ENCODE results near the gene DDAH1. TPM values are rescaled to one million over a fixed set of nuclear protein-coding genes. Genes with fewer than 3 reads are reported as not detected.

The DDAH1 gene
- total RNA-seq, 3 donors from 2014 or later: 9.3 to 24.3 (median 23.9) TPM

DNA sequence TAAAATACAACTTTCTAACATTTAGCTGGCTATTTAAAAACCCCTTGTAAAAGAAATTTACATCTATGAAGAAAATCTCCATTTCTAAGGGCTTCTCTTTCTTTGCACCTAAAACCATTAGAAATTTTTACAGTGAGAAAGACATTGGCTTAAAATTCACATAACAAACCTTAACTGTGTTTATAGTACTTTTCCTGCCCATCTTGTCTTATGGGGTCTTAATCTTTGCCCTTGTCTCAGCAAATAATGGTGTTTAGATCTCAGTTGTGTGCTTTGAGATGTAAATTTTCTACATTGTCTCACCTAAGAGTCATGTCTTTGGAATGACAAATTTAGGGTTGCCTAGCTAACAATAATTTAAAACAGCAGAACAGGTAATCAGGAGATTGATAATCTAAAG, 71.5 kb downstream of the DDAH1 start:
- Histone ChIP-seq H3K27ac (no peak overlapping the region), H3K27me3 (no peaks in the 10 kb centered on the region), H3K4me3 (no peak overlapping the region), H3K9me3 (no peaks in the 10 kb centered on the region), H3K36me3 (no peaks in the 10 kb centered on the region), H3K4me1 (no peaks in the 10 kb centered on the region)
- no peak for DNase-seq (ENCODE audit: low spot score in 2 of 2)
- intact Hi-C loops (cut with DNase I; ENCODE audit: low total_unique reads): no loop called here
- TF ChIP-seq POLR2A (IDR thresholded peaks at IDR 0.05) (no peak), POLR2AphosphoS5 (IDR thresholded peaks at IDR 0.05) (no peak), CTCF (IDR thresholded peaks at IDR 0.05) (no peak)

DNA sequence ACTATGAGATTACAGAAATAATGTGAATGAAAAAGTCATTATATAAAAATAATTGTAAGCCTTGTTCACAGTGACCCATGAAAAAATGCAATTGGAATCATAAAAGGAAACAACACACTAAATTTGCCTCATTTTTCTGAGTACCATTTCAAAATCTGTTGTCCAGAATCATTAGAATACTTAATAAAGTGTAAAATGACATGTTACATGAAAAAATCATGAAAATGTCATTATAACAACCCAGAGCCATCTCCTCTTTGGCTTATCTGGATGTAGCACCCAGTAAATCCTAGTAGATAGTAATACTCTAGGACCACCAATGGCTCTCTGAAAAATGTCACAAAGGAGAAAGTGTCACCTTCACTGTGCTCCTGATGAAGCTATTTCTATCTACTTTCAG, 76.5 kb downstream of the DDAH1 start:
- no peaks in the 10 kb centered on the region for H3K36me3 ChIP-seq
- intact Hi-C loops (cut with DNase I; ENCODE audit: low total_unique reads): no loop called here
- no peak for DNase-seq (ENCODE audit: low spot score in 2 of 2)
- H3K4me3 ChIP-seq: no peak overlapping the region
- no peaks in the 10 kb centered on the region for H3K4me1 ChIP-seq
- no peak overlapping the region for H3K27ac ChIP-seq
- no peaks in the 10 kb centered on the region for H3K9me3 ChIP-seq
- H3K27me3 ChIP-seq: no peaks in the 10 kb centered on the region
- TF ChIP-seq POLR2A (IDR thresholded peaks at IDR 0.05): no peak
- no peak for TF ChIP-seq CTCF (IDR thresholded peaks at IDR 0.05)
- TF ChIP-seq POLR2AphosphoS5 (IDR thresholded peaks at IDR 0.05): no peak

- Histone ChIP-seq H3K4me3 (no peak overlapping the region), H3K27ac (no peak overlapping the region), H3K9me3 (peaks cover 2 to 5% of the 10 kb centered on the region in 2 donors), H3K36me3 (no peaks in the 10 kb centered on the region), H3K27me3 (no peaks in the 10 kb centered on the region), H3K4me1 (no peaks in the 10 kb centered on the region)
- intact Hi-C loops (cut with DNase I; ENCODE audit: low total_unique reads): no loop called here
- no peak for DNase-seq (ENCODE audit: low spot score in 2 of 2)
- TF ChIP-seq CTCF (IDR thresholded peaks at IDR 0.05) (no peak), POLR2AphosphoS5 (IDR thresholded peaks at IDR 0.05) (no peak), POLR2A (IDR thresholded peaks at IDR 0.05) (no peak)
These were observed 77.2 kb downstream of the DDAH1 start for GRCh38 chr1:85387781-85388180.

GRCh38 chr1:85386068-85386722, 78.8 kb downstream of the DDAH1 start:
- intact Hi-C loops (cut with DNase I; ENCODE audit: low total_unique reads): no loop called here
- Histone ChIP-seq H3K27ac (no peak overlapping the region), H3K9me3 (peaks cover 6 to 12% of the 10 kb centered on the region in 2 donors), H3K4me3 (no peak overlapping the region), H3K36me3 (no peaks in the 10 kb centered on the region), H3K4me1 (no peaks in the 10 kb centered on the region), H3K27me3 (no peaks in the 10 kb centered on the region)
- no peak for DNase-seq (ENCODE audit: low spot score in 2 of 2)
- TF ChIP-seq POLR2AphosphoS5 (IDR thresholded peaks at IDR 0.05): no peak
- TF ChIP-seq CTCF (IDR thresholded peaks at IDR 0.05): no peak
- TF ChIP-seq POLR2A (IDR thresholded peaks at IDR 0.05): no peak

GRCh38 chr1:85379203-85380136, 85.5 kb downstream of the DDAH1 start:
- H3K4me3 ChIP-seq: no peak overlapping the region
- intact Hi-C loops (cut with DNase I; ENCODE audit: low total_unique reads): no loop called here
- TF ChIP-seq POLR2A (IDR thresholded peaks at IDR 0.05) (no peak), POLR2AphosphoS5 (IDR thresholded peaks at IDR 0.05) (no peak), CTCF (IDR thresholded peaks at IDR 0.05) (no peak)
- H3K4me1 ChIP-seq: no peaks in the 10 kb centered on the region
- H3K36me3 ChIP-seq: no peaks in the 10 kb centered on the region
- H3K9me3 ChIP-seq: peaks cover 6 to 12% of the 10 kb centered on the region in 2 donors
- H3K27ac ChIP-seq: no peak overlapping the region
- no peaks in the 10 kb centered on the region for H3K27me3 ChIP-seq
- no peak for DNase-seq (ENCODE audit: low spot score in 2 of 2)

Measured in breast epithelium (tissue), 4 donors.